Measurements from ENCODE around the gene RGMA.

GRCh38 chr15:93059442-93059841, 29.6 kb downstream of the RGMA start:
- TF ChIP-seq, protein P1, sequence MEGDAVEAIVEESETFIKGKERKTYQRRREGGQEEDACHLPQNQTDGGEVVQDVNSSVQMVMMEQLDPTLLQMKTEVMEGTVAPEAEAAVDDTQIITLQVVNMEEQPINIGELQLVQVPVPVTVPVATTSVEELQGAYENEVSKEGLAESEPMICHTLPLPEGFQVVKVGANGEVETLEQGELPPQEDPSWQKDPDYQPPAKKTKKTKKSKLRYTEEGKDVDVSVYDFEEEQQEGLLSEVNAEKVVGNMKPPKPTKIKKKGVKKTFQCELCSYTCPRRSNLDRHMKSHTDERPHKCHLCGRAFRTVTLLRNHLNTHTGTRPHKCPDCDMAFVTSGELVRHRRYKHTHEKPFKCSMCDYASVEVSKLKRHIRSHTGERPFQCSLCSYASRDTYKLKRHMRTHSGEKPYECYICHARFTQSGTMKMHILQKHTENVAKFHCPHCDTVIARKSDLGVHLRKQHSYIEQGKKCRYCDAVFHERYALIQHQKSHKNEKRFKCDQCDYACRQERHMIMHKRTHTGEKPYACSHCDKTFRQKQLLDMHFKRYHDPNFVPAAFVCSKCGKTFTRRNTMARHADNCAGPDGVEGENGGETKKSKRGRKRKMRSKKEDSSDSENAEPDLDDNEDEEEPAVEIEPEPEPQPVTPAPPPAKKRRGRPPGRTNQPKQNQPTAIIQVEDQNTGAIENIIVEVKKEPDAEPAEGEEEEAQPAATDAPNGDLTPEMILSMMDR (IDR thresholded peaks at IDR 0.05) = no peak
- TF ChIP-seq POLR2A (IDR thresholded peaks at IDR 0.05) (no peak), POLR2AphosphoS5 (IDR thresholded peaks at IDR 0.05; ENCODE audit: insufficient read depth in 1 of 2, low read depth in 1 of 2) (no peak)

Data from vagina (tissue), 2 donors.